ENCODE measurements around the gene POLR2E. TPM values are rescaled to one million over a fixed set of nuclear protein-coding genes. Genes with fewer than 3 reads are reported as not detected.

Gene POLR2E
- total and polyA plus RNA-seq, 2 of the 13 experiments (the other 11 are each of a cell fraction or from before 2014, with no cell fraction given) = 140 to 272 TPM

DNA sequence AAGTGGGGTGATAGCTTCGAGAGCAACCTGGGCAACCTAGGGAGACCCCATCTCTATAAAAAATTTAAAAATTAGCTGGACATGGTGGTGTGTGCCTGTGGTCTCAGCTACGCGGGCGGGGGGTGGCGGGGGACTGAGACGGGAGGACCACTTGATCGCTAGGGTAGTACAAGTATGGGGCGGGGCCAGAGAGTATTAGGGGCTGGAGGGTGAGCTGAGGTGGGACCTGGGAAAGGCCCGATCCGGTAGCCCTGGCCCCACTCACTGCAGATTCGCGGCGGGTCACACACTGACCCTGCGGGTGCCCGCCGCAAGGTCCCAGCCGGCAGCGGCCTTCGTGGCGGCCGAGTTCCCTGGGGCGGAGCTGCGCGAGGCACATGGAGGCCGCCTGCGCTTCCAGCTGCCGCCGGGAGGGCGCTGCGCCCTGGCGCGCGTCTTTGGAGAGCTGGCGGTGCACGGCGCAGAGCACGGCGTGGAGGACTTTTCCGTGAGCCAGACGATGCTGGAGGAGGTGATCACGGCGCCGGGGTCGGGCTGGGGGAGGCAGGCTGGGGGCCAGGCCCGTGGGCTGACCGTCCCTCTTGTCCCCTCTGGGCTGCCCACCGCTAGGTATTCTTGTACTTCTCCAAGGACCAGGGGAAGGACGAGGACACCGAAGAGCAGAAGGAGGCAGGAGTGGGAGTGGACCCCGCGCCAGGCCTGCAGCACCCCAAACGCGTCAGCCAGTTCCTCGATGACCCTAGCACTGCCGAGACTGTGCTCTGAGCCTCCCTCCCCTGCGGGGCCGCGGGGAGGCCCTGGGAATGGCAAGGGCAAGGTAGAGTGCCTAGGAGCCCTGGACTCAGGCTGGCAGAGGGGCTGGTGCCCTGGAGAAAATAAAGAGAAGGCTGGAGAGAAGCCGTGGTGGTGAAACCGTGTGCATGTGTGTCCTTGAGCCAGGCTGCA is 30.2 kb downstream of the POLR2E start (continued):
- no peak for TF ChIP-seq ZNF432 (CRISPR knock-in tag; IDR thresholded peaks at IDR 0.05; ENCODE audit: borderline replicate concordance)
- peak; percentile 41 for TF ChIP-seq HNRNPLL (IDR thresholded peaks at IDR 0.05; ENCODE audit: low read depth, low read length, poor library complexity, severe bottlenecking)
- TF ChIP-seq, protein P1, sequence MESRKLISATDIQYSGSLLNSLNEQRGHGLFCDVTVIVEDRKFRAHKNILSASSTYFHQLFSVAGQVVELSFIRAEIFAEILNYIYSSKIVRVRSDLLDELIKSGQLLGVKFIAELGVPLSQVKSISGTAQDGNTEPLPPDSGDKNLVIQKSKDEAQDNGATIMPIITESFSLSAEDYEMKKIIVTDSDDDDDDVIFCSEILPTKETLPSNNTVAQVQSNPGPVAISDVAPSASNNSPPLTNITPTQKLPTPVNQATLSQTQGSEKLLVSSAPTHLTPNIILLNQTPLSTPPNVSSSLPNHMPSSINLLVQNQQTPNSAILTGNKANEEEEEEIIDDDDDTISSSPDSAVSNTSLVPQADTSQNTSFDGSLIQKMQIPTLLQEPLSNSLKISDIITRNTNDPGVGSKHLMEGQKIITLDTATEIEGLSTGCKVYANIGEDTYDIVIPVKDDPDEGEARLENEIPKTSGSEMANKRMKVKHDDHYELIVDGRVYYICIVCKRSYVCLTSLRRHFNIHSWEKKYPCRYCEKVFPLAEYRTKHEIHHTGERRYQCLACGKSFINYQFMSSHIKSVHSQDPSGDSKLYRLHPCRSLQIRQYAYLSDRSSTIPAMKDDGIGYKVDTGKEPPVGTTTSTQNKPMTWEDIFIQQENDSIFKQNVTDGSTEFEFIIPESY (CRISPR knock-in tag; IDR thresholded peaks at IDR 0.05) = peak; percentile 71; the same call in 1 of the 2 replicates
- TF ChIP-seq ZNF83 (CRISPR knock-in tag; IDR thresholded peaks at IDR 0.05; ENCODE audit: borderline replicate concordance) = no peak
- peak; percentile 28; the same call in 1 of the 2 replicates for TF ChIP-seq THAP11 (CRISPR knock-in tag; IDR thresholded peaks at IDR 0.05)
- TF ChIP-seq, protein P2, sequence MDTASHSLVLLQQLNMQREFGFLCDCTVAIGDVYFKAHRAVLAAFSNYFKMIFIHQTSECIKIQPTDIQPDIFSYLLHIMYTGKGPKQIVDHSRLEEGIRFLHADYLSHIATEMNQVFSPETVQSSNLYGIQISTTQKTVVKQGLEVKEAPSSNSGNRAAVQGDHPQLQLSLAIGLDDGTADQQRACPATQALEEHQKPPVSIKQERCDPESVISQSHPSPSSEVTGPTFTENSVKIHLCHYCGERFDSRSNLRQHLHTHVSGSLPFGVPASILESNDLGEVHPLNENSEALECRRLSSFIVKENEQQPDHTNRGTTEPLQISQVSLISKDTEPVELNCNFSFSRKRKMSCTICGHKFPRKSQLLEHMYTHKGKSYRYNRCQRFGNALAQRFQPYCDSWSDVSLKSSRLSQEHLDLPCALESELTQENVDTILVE (CRISPR knock-in tag; IDR thresholded peaks at IDR 0.05) = 0 out of 2 replicates have a peak, but pooled peaks have one; percentile 32
- TF ChIP-seq, protein P3, sequence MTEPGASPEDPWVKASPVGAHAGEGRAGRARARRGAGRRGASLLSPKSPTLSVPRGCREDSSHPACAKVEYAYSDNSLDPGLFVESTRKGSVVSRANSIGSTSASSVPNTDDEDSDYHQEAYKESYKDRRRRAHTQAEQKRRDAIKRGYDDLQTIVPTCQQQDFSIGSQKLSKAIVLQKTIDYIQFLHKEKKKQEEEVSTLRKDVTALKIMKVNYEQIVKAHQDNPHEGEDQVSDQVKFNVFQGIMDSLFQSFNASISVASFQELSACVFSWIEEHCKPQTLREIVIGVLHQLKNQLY (CRISPR knock-in tag; IDR thresholded peaks at IDR 0.05) = 0 out of 2 replicates have a peak, but pooled peaks have one; percentile 18
- peak; percentile 45; the same call in 1 of the 2 replicates for TF ChIP-seq YEATS4 (CRISPR knock-in tag; IDR thresholded peaks at IDR 0.05; ENCODE audit: borderline replicate concordance)
- no peak for TF ChIP-seq ZNF569 (CRISPR knock-in tag; IDR thresholded peaks at IDR 0.05; ENCODE audit: borderline replicate concordance)
- TF ChIP-seq, protein P4, sequence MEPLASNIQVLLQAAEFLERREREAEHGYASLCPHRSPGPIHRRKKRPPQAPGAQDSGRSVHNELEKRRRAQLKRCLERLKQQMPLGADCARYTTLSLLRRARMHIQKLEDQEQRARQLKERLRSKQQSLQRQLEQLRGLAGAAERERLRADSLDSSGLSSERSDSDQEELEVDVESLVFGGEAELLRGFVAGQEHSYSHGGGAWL (CRISPR knock-in tag; IDR thresholded peaks at IDR 0.05) = peak; percentile 69; the same call in 1 of the 2 replicates
- TF ChIP-seq ZNF780A (CRISPR knock-in tag; IDR thresholded peaks at IDR 0.05) = no peak
- TF ChIP-seq ZNF30 (CRISPR knock-in tag; IDR thresholded peaks at IDR 0.05) = no peak
- no peak for TF ChIP-seq RFX1 (IDR thresholded peaks at IDR 0.05)
- no peak for TF ChIP-seq SP1 (IDR thresholded peaks at IDR 0.05)
- TF ChIP-seq SP1 (CRISPR knock-in tag; IDR thresholded peaks at IDR 0.05) = 0 out of 2 replicates have a peak, but pooled peaks have one; percentile 25
- TF ChIP-seq ZNF616 (CRISPR knock-in tag; IDR thresholded peaks at IDR 0.05; ENCODE audit: low read depth) = peak; percentile 73; the same call in 1 of the 2 replicates
- TF ChIP-seq ARNT (IDR thresholded peaks at IDR 0.05) = no peak
- TF ChIP-seq NR2F1 (CRISPR knock-in tag; IDR thresholded peaks at IDR 0.05) = no peak
- TF ChIP-seq ZNF891 (CRISPR knock-in tag; IDR thresholded peaks at IDR 0.05) = peak; percentile 22; the same call in 1 of the 2 replicates
- peak; percentile 87; the same call in 1 of the 2 replicates for TF ChIP-seq EEA1 (CRISPR knock-in tag; IDR thresholded peaks at IDR 0.05; ENCODE audit: borderline replicate concordance)
- TF ChIP-seq ZNF644 (CRISPR knock-in tag; IDR thresholded peaks at IDR 0.05; ENCODE audit: low read depth) = no peak
- TF ChIP-seq, protein P5, sequence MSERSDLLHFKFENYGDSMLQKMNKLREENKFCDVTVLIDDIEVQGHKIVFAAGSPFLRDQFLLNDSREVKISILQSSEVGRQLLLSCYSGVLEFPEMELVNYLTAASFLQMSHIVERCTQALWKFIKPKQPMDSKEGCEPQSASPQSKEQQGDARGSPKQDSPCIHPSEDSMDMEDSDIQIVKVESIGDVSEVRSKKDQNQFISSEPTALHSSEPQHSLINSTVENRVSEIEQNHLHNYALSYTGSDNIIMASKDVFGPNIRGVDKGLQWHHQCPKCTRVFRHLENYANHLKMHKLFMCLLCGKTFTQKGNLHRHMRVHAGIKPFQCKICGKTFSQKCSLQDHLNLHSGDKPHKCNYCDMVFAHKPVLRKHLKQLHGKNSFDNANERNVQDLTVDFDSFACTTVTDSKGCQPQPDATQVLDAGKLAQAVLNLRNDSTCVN (CRISPR knock-in tag; IDR thresholded peaks at IDR 0.05; ENCODE audit: borderline replicate concordance) = 0 out of 2 replicates have a peak, but pooled peaks have one; percentile 28
- TF ChIP-seq SRY (CRISPR knock-in tag; IDR thresholded peaks at IDR 0.05) = 0 out of 2 replicates have a peak, but pooled peaks have one; percentile 46
- TF ChIP-seq ZNF235 (CRISPR knock-in tag; IDR thresholded peaks at IDR 0.05; ENCODE audit: borderline replicate concordance) = 0 out of 2 replicates have a peak, but pooled peaks have one; percentile 17
